Measurements from ENCODE around the gene B3GALT4.

GRCh38 chr6:33272275-33273128 is 4.4 kb upstream of the B3GALT4 start:
- TF ChIP-seq CTCF (IDR thresholded peaks at IDR 0.05; ENCODE audit: low read depth, low read length) (no peak), EZH2phosphoT487 (IDR thresholded peaks at IDR 0.05; ENCODE audit: low read depth) (no peak)

Measured in OCI-LY3 (cell line).